Brain microvascular endothelial cell (primary cell): ENCODE results near the gene EPHA4.

Experiments
- DNase-seq: peaks from one replicate; pipeline ENCODE4 v3.0.0-alpha.2; 2020
- H3K27ac ChIP-seq: fragments of 250-450 bp; sonication (Bioruptor Pico); 2 replicates; pipeline ENCODE4 v1.5.1; 2020; ENCODE audit warnings: mild to moderate bottlenecking, moderate library complexity
- H3K27me3 ChIP-seq: fragments of 250-450 bp; sonication (Bioruptor Pico); replicated peaks from 2 replicates; pipeline ENCODE4 v1.5.1; 2020; ENCODE audit warnings: mild to moderate bottlenecking
- H3K36me3 ChIP-seq: fragments of 250-450 bp; sonication (Bioruptor Pico); replicated peaks from 2 replicates; pipeline ENCODE4 v1.5.1; 2020; ENCODE audit warnings: mild to moderate bottlenecking
- H3K4me3 ChIP-seq: 2 replicates; pipeline ENCODE4 v1.5.1; 2011; ENCODE audit warnings: low read depth, mild to moderate bottlenecking, control low read depth, low read length, moderate library complexity
- in situ Hi-C: cut with HindIII; loops from 2 replicates; pipeline ENCODE4 v1.10.0; 2017; ENCODE audit warnings: low sequenced_read_pairs, low pct_ligation_motif_present
- TF ChIP-seq, protein P1 (sequence below): IDR thresholded peaks from 2 replicates; pipeline ENCODE4 v1.5.1; 2011; ENCODE audit warnings: low read depth, mild to moderate bottlenecking, moderate library complexity, low read length, control low read depth, inconsistent platforms; ENCODE audit errors: missing control alignments

Gene EPHA4

DNA sequence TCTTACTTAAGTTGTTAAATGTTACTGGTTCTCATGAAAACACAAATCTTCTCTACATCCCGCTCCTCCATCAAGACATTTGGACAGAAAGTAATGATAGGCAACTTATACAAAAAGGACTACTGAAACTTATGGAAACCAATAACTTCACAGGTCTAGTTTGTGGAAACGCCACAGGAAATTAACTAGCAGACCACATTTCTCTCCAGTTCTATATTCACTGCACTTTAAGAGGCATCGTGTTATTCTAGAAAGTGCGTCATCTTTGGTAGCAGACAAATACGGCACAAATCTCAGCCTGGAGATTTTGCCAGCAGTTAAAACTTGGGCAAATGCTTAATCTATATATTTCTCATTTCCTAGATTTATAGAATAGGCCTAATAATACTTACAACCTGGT, 164.3 kb downstream of the EPHA4 start:
- DNase-seq: no peak
- no peaks in the 10 kb centered on the region for H3K27me3 ChIP-seq
- no peak overlapping the region for H3K4me3 ChIP-seq
- no peaks in the 10 kb centered on the region for H3K36me3 ChIP-seq
- TF ChIP-seq, protein P1, sequence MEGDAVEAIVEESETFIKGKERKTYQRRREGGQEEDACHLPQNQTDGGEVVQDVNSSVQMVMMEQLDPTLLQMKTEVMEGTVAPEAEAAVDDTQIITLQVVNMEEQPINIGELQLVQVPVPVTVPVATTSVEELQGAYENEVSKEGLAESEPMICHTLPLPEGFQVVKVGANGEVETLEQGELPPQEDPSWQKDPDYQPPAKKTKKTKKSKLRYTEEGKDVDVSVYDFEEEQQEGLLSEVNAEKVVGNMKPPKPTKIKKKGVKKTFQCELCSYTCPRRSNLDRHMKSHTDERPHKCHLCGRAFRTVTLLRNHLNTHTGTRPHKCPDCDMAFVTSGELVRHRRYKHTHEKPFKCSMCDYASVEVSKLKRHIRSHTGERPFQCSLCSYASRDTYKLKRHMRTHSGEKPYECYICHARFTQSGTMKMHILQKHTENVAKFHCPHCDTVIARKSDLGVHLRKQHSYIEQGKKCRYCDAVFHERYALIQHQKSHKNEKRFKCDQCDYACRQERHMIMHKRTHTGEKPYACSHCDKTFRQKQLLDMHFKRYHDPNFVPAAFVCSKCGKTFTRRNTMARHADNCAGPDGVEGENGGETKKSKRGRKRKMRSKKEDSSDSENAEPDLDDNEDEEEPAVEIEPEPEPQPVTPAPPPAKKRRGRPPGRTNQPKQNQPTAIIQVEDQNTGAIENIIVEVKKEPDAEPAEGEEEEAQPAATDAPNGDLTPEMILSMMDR: no peak
- H3K27ac ChIP-seq: no peak overlapping the region
- in situ Hi-C loops: no loop called here

GRCh38 chr2:221405521-221405920, 166.6 kb downstream of the EPHA4 start:
- Histone ChIP-seq H3K4me3 (no peak overlapping the region), H3K27ac (no peak overlapping the region), H3K36me3 (no peaks in the 10 kb centered on the region), H3K27me3 (no peaks in the 10 kb centered on the region)
- in situ Hi-C loops: no loop called here
- TF ChIP-seq, protein P1: no peak
- DNase-seq: no peak

DNA sequence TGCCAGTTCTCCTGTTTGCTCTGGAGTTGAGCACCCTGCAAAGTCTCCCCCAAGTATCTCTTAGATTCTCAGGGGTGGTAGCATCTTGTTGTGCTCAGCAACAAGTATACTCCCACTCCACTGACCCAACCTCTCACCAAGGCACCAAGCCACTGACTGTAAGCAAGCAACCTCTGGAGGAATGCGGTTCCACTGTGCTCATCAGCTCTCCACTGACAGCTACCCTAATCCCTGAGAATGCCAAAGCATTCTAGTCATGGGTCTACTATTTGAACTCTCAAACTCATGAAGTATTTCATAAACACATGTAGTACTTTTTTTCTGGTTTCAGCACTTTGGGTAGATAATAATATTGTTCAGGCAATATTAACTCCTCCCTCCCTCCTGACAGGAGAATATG, 170.0 kb downstream of the EPHA4 start:
- TF ChIP-seq, protein P1: no peak
- in situ Hi-C loops: no loop called here
- H3K27me3 ChIP-seq: no peaks in the 10 kb centered on the region
- H3K36me3 ChIP-seq: no peaks in the 10 kb centered on the region
- no peak overlapping the region for H3K27ac ChIP-seq
- DNase-seq: peak; percentile 53
- no peak overlapping the region for H3K4me3 ChIP-seq

DNA sequence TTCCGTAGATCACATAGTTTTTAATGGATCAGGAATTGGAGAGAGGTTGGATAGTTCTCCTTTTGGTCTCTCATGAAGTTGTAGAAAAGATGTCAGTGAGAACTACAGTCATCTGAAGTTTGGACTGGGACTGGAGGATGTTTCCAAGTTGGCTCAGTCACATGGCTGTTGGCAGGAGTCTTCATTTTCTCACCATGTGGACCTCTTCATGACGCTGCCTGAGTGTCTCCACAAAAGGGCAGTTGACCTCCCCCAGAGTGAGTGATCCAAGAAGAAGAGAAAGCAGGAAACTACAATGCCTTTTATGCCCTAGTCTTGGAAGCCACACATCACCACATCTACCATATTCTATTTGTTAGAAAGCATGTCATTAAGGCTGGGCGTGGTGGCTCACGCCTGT, 171.7 kb downstream of the EPHA4 start:
- in situ Hi-C loops: no loop called here
- Histone ChIP-seq H3K27ac (no peak overlapping the region), H3K36me3 (no peaks in the 10 kb centered on the region), H3K27me3 (no peaks in the 10 kb centered on the region), H3K4me3 (no peak overlapping the region)
- TF ChIP-seq, protein P1: no peak
- no peak for DNase-seq

GRCh38 chr2:221399183-221399582, 172.9 kb downstream of the EPHA4 start:
- in situ Hi-C loops: no loop called here
- Histone ChIP-seq H3K27me3 (no peaks in the 10 kb centered on the region), H3K4me3 (no peak overlapping the region), H3K36me3 (no peaks in the 10 kb centered on the region), H3K27ac (no peak overlapping the region)
- no peak for DNase-seq
- TF ChIP-seq, protein P1: no peak

- Histone ChIP-seq H3K27me3 (no peaks in the 10 kb centered on the region), H3K4me3 (no peak overlapping the region), H3K36me3 (no peaks in the 10 kb centered on the region), H3K27ac (no peak overlapping the region)
- TF ChIP-seq, protein P1: no peak
- DNase-seq: no peak
- in situ Hi-C loops: no loop called here
Measured at GRCh38 chr2:221397187-221397586, 174.9 kb downstream of the EPHA4 start.
